Peyer's patch (tissue), 4 donors: ENCODE results near the gene OPCML.

Experiments
- POLR2A ChIP-seq, 2 donors: fragments of 450-650 bp; IDR thresholded peaks; one replicate each; pipeline ENCODE4 v1.5.1; 2017; ENCODE audit warnings: antibody characterized with exemption in 2 of 2, mild to moderate bottlenecking in 2 of 2, moderate library complexity in 2 of 2
- TF ChIP-seq, protein P1 (sequence below), 6 experiments: fragments of 450-650 bp in 4 of 6; fragments of 200-600 bp in 2 of 6; sonication (generic) in 1 of 6; IDR thresholded peaks; one replicate each; pipeline ENCODE4 v1.5.1; 2017 to 2019; ENCODE audit warnings: antibody characterized with exemption in 6 of 6, mild to moderate bottlenecking in 3 of 6, moderate library complexity in 1 of 6

GRCh38 chr11:132438418-132438817 lies 1093.9 kb downstream of the OPCML start:
- TF ChIP-seq, protein P1, sequence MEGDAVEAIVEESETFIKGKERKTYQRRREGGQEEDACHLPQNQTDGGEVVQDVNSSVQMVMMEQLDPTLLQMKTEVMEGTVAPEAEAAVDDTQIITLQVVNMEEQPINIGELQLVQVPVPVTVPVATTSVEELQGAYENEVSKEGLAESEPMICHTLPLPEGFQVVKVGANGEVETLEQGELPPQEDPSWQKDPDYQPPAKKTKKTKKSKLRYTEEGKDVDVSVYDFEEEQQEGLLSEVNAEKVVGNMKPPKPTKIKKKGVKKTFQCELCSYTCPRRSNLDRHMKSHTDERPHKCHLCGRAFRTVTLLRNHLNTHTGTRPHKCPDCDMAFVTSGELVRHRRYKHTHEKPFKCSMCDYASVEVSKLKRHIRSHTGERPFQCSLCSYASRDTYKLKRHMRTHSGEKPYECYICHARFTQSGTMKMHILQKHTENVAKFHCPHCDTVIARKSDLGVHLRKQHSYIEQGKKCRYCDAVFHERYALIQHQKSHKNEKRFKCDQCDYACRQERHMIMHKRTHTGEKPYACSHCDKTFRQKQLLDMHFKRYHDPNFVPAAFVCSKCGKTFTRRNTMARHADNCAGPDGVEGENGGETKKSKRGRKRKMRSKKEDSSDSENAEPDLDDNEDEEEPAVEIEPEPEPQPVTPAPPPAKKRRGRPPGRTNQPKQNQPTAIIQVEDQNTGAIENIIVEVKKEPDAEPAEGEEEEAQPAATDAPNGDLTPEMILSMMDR (IDR thresholded peaks at IDR 0.05), result no peak
- TF ChIP-seq POLR2A (IDR thresholded peaks at IDR 0.05), result no peak
